ENCODE data around the gene C10orf62.
A peak's percentile ranks its signal among the peaks of the same experiment; 100 is the strongest.

The C10orf62 gene

DNA sequence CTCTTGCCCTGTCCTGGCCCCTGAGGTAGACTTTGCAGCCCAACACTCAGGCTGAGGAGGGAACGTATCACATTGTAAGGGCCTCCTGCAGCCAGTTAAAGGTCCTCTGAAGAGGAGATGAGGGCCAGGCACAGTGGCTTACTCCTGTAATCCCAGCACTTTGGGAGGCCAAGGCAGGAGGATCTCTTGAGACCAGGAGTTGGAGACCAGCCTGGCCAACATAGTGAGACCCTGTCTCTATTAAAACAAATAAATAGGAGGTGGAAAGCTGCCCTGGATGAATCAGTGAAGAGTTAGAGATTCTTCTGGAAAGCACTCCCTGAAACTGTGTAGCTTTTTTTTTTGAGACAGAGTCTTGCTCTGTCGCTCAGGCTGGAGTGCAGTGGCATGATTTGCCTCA lies 2.3 kb upstream of the C10orf62 start:
- no peak for DNase-seq

DNA sequence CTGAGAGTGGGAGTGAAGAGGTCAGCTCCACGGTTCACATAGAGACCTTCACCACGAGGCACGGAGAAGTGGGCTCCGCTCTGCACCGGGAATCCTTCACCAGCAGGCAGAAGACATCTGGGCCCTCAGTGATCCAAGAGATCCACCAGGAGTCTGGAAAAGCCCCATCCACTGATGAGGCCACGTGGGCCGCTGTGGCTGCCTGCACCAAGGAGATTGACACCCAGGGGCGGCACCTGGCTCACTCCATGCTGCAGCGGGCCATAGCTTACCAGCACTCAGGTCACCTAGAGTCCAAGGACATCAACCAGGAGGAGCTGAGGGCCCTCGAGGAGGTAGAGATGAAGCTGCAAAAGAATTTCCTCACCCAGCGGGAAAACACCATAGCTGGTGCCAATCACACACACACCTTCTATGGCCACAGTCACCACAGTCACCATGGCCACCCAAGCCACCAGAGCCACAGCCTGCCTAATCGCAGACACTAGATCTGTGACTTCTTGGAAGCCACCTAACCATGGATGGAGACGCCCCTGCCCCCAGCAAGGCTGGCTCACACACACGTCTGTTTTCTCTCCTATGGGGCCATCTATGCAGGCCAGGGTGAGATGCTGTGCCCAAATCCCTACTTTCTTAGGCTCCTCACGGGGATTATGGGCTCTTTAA lies 694 bp downstream of the C10orf62 start:
- DNase-seq: no peak

DNA sequence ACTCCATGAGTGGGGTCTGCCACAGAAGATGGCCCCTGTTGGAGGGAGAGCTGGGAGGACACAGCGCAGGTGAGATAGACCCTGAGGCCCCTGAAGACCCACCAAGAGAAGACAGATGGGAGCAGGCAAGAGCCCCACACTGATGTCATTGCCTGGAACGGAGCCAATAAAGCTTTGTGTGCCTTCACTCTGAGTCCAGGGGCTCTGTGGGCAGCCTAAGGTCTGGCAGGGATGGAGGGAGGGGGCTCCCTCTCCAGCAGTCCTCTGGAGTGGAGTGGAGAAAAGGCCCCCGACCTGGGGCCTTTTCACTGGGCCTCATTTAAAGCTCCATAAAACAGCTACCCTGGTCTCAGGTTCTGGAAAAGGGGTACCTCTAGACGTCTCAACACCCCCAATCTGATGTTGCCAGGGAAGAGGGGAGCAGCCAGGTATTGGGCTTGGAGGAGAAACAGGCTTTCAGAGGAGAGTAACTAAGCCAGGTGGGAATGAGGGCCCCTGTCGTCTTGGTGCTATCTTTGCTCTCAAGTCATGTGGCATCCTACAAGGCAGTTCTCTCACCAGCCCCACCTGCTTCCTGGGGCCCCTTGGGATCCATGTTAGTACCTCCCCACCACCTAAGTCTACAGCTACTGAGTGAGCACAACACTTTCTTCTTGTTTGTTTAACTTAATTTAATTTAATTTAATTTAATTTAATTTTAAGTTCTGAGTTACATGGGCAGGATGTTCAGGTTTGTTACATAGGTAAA lies 1.4 kb downstream of the C10orf62 start:
- DNase-seq: no peak

DNA sequence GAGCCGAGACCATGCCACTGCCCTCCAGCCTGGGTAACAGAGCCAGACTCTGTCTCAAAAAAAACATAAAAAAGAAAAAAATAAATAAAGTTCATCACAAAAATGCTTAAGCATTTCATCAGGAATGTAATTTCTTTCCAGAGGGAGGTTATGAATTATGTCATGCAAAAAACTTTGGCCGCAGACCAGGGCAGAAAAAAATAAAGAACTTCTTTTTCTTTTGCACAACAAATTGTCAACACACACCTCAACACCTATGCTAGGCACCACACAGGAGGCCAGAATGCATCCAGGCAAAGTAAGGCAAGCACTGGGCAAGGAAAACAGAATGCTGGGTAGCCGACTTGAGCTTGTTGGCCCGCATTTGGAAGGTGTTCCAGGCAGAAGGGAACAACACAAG lies 3.9 kb downstream of the C10orf62 start:
- DNase-seq: no peak

DNA sequence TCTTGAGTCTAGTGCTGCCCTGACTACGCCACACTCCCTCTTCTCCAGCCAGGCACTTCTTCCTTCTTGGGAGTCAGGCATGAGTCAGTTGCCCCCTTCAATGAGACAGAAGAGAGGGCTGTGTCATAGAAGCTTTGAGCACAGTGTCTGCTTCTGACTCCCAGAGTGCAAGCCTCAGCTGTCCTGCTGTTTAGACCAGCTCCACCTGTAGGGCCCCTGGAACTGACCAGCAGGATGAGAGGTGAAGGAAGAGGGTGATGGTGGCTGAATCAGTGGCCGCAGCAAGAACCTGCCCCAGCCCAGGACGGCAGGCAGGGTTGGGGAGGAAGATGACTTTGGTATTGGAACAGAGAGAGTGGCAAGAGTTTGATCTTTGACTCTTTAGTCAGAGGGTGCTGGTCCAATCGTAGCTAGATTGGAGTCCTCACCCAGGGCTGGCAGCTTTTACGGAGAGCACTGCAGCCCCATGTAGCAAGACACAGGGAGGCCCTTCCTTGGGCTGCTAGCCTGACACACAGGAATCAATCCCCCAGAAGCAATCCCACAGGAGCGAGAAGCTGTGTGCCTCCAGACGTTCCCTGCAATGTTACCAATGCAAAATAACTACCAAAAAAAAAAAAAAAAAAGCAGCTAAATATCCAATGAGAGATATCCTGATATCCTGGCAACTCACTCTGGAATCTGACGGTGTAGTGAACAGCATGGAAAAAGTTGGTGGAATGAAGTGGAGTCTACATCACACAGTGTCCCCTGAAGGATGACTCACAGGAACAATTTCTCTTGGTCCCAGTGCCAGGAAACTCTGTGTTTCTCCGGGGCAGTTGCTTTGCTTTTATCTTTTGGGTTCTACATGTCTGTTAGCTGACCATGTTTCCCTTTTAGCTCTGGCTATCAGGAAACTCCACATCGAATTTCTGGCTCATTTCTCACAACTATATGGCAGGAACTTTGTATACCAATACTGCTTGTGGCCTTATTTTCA lies 6.9 kb downstream of the C10orf62 start:
- DNase-seq: no peak

DNA sequence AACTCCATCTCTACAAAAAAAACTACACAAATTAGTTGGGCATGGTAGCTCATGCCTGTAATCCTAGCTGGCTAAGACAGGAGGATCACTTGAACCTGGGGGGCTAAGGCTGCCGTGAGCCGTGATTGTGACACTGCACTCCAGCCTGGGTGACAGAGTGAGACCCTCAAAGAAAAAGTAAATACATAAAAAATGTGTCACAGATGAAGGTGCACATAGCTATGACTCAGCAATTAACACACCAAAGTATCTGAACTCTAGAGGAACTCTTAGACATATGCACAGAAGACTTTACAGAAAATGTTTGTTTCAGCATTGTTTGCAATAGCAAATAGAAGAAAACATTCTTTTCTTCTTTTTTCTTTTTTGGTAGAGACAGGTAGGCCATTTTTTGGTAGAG lies 8.3 kb downstream of the C10orf62 start:
- no peak for DNase-seq

DNA sequence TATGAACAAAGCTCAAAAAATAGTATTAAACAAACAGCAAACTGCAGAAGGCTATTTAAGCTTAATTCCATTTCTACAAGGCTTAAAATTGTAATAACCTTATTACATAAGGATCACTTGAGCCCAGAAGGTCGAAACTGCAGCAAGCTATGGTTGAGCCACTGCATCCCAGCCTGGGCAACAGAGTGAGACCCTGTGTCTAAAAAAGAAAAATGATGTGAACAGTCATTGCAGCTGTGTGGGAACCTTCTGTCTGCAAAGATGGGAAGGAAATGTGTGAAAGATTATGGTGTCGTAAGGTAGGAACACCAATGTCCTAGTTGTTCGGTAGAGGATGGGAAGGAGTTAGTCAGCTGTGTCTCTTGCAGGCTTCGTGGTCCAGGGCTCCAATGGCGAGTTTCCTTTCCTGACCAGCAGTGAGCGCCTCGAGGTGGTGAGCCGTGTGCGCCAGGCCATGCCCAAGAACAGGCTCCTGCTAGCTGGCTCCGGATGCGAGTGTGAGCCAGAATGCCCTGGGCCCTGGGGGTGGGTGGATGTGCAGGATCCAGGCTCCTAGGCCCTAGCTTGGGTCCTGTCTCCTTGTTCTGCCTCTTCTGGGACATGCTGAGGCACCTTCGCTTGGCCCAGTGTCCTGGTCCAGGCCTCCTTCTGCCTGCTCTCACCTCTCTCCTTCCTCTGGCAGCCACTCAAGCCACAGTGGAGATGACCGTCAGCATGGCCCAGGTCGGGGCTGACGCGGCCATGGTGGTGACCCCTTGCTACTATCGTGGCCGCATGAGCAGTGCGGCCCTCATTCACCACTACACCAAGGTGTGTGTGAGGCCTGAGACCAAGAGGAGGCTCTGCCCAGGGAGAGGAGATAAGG lies 9.1 kb downstream of the C10orf62 start:
- DNase-seq: no peak

DNA sequence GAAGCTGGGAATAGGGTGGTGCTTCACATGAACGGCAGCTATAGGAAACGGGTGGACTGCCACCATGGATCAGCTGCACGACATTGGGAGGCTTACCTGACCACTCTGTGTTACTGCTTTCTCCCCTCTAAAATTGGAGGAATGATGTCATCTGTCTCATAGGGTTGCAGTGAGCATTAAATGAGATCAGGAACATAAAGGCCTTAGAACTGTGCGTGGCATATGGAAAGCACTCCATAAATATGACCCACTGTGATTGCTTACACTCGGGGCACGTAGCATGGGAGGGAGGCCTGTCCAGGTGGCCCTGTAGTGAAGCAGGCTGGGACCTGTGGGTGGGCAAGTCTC lies 9.7 kb downstream of the C10orf62 start:
- DNase-seq: no peak

DNA sequence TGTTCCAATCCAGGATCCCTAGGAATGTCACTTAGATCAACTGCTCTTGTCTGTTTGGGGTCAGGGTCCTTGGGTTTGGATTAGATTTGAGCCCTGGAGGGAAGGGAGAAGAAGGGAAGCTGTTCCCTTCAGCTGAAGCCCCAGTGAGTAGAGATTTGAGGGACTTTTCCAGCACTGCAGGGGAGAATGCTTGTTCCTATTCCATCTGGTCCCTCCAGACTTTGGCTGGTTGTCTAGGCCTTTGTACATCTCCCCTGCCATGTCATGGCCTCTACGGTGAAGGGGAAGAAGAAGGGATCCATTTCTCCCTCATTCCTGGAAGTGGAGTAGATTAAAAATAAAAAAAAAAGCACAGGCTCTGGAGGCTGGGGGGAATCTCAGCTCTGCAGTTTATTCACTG lies 11.1 kb downstream of the C10orf62 start:
- no peak for DNase-seq

DNA sequence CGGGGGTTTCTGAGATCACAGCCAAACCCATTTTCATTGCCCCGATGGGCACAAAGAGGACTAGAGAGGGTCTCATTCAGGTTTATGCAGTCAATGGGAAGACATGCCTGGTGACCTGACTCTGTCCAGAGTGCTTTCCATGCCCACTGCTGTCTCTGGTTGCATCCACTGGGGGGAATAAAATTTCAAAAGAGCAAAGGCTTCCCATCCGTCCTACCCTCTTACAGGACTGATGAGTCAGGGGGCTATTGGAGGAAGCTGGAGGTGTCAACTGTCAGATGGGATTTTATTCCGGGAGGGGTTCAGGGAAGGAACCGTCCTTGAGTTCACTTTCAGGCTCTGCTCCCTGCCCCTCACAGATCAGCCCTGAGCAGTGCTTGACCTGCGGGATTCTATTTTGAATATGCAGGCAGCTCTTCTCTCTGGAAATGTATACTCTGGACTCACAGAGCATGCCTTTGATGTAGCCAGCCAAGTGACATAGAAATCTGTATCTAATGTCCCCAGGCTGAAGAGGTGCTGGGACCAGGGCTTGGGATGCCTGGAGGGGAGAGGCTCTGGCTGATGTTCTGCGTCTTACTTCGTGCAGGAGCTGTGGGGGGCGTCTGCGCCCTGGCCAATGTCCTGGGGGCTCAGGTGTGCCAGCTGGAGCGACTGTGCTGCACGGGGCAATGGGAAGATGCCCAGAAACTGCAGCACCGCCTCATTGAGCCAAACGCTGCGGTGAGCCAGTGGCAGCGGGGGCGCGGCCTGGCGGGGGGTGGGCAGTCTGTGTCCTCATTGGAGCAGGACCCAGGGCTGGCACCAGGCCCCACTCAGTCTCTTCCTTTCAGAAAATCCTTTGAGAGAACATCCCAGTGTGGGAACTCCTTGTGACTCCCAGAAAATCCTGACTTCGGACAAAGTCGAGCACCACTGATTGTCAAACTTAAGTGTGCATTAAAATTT lies 12.0 kb downstream of the C10orf62 start:
- no peak for DNase-seq

DNA sequence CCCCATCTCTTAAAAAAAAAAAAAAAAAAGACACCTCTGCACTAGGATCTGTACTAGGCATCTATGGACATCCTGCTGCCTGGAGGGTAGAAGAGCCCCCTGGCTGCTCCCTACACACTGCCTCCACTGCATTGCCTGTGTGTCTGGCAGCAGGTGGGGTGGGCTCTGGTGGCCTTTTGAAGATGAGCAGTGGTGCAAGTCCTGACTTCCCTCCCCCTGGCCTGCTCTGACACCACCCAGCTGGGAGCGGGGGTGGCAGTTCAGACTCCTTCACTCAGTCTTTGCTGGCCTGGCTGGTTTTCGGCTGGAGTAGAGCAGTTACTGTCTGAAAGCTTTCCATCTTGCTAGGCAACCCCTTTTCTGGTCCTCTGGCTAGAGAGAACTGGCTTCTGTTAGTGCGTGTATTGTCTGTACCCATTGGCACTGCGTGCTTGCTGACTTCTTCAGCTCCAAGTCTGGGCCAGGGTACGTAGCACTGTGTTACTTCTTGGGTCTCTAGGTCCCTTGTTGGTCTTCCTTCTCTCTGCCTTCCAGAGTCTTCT lies 17.6 kb downstream of the C10orf62 start:
- DNase-seq: no peak

DNA sequence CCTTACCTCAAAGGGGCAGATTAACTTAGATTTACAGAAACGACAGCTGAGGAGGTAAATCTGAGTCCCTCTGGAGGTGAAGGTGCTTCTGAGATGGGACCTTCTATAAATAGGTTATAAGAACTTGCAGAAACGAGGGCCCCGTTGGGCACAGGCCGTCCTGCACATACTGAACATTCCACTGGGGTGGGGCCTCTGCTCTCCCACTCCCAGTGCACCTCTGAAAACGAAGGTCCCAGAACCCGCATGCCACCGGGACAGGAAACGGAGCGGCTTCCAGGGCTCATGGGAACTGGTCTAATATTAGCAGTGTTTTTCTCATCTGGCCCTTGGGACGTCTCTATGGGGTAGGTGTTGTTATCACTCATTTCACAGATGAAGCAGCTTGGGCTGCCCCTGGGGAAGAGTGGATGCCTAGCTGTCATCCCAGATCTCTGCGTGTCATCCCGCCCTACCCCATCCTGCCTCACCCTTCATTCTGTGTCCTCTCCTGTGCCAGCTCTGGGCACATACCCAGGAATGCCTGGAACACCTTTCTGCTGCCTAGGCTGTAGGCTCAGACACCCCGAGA lies 19.6 kb downstream of the C10orf62 start:
- no peak for DNase-seq

DNA sequence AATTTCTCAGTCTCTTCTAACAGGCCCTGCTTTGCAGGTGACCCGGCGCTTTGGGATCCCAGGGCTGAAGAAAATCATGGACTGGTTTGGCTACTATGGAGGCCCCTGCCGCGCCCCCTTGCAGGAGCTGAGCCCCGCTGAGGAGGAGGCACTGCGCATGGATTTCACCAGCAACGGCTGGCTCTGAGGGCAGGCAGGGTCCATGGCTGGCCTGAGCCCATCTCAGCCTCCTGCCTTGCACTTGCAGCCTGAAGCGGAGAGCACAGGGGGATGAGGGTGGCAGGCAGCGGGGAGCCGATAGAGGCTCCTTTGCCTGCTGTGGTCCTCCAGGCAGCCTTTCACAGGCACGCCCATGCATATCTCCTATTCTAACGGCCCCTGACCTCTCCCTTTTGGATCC lies 22.0 kb downstream of the C10orf62 start:
- DNase-seq: no peak

DNA sequence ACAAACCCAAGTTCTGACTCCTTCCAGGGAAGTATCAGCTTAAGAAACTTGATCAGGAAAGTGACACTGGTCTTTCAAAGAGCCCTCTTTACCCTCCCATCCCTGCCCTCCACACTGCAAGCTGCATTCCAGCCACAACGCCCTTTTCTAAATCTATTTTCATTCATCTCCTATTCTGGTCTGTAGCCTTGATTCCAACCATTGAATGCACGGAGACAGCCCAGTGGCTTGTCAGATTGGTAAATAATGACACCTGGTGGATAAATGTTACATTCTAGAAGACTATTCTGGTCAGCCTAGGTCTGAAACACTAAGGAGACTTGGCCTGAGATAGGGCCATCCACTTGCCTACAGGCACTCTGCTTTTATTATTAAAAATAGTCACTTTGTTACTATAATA lies 22.9 kb downstream of the C10orf62 start:
- peak in 2 of 3 experiments; percentile 1 to 24 for DNase-seq

DNA sequence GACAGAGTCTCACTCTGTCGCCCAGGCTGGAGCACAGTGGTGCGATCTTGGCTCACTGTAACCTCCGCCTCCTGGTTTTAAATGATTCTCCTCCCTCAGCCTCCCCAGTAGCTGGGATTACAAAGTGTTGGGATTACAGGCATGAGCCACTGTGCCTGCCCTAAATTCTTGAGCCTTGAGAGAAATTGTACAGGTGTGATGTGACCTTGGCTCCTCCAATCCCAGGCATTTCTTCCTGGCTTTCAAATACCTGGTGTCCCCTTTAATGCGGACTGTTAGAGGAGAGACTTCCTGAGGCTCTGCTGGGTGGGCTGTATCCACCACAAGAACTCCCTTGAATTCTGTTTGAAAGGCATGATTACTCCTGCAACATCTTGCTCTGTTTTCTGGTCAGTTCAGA lies 28.8 kb downstream of the C10orf62 start:
- no peak for DNase-seq

DNA sequence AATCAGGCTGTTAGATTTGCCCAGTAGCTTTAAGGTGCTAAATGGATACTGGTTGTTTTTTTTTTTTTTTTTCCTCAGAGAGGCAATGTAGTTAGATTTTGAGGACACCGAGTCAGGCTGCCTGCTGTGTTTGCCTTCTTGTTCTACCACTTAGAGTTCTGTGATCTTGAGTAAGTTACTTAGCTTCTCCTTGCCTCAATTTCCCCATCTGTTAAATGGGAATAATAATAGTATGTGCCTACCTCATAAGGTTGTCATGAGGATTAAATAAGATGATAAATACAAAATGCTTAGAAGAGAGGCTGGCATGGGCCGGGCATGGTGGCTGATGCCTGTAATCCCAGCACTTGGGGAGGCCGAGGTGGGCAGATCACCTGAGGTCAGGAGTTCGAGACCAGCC lies 29.2 kb downstream of the C10orf62 start:
- no peak for DNase-seq

DNA sequence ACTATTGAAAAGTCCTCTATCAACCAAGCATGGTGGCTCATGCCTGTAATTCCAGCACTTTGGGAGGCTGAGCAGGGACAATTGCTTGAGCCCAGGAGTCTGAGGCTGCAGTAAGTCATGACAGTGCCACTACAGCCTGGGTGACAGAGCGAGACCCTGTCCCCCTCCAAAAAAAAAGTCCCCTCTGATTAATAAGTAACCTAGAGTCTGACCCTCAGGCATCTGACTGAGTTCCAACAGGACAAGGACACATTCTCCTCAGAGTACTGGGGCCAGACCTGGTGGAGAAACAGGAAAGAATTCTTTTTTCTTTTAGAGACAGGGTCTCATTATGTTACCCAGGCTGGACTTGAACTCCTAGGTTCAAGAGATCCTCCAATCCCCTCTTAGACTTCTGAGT lies 33.8 kb downstream of the C10orf62 start:
- no peak for DNase-seq

DNA sequence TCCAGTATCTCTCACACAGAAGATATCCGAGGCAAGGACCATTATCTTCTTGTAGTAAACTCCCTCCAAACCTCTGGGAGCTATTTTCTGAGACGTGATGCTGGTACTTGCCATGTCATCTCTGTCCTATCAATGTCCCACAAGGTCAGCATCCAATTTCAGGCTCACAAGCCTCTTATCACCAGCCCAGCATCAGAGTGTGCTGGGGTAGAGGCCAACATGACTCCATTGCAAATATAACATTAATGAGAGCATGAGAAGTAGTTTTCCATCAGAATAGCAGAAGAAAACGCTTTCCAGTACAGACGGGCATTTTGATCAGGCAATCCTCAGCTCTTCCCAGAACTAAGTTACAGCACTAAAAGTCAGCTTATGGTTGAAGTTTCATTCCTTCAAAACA lies 38.2 kb downstream of the C10orf62 start:
- DNase-seq: no peak

DNA sequence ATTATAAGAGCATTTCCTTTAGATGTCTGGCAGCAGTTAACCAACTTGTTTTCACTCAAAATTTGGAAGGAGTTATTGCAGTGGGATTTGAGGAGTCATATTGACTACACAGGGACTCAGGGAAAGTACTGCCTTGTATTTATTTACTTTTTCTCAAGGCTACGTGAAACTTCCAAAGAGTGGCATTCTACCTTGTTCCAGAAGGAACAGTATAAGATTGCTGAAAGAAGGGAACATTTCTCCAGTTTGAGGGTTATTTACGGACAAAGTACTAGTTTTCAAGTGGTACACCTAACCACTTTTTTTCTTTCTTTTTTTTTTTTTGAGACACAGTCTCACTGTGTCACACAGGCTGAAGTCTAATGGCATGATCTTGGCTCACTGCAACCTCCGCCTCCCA lies 38.7 kb downstream of the C10orf62 start:
- no peak for DNase-seq

DNA sequence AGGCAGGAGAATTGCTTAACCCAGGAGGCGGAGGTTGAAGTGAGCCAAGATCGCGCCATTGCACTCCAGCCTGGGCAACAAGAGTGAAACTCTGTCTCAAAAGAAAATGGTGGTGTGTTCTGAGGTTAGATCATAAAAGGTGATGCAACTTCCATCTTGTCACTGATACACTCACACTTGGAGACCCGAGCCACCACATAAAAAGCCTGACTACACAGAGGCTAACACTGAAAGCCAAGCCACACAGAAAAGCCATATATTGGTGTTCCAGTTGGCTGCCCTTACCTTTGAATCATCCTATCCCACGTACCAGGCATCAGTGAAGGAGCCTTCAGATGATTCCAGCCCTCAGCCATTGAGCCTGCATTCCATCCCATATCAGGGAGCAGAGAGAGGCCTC lies 39.8 kb downstream of the C10orf62 start:
- no peak for DNase-seq

DNA sequence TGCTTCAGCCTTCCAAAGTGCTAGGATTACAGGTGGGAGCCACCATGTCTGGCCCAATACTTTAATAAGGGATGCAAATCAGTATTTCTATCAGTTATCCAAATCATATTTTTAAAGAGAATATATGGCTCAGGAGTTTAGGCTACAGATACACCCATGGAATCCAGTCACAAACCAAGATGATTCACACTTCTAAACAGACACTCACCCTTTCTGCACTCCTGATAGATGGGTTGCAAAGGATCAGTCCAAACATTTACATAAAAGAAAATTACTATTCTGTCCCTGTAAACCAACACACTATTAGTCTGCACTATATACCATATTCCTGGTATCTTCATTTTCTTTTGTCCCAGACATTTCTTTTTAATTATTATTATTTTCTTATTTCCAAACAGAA lies 41.6 kb downstream of the C10orf62 start:
- DNase-seq: no peak

Data from NCI-H1417 (cell line).